HG02678 (cell line): ENCODE data around the gene C16orf95.

Experiments
- ATAC-seq: cut with Tn5 transposase; IDR thresholded peaks from one replicate; pipeline ENCODE4 v1.9.1; 2021; ENCODE audit warnings: mild to moderate bottlenecking, moderate library complexity; ENCODE audit not compliant: unreplicated experiment

Gene C16orf95

DNA sequence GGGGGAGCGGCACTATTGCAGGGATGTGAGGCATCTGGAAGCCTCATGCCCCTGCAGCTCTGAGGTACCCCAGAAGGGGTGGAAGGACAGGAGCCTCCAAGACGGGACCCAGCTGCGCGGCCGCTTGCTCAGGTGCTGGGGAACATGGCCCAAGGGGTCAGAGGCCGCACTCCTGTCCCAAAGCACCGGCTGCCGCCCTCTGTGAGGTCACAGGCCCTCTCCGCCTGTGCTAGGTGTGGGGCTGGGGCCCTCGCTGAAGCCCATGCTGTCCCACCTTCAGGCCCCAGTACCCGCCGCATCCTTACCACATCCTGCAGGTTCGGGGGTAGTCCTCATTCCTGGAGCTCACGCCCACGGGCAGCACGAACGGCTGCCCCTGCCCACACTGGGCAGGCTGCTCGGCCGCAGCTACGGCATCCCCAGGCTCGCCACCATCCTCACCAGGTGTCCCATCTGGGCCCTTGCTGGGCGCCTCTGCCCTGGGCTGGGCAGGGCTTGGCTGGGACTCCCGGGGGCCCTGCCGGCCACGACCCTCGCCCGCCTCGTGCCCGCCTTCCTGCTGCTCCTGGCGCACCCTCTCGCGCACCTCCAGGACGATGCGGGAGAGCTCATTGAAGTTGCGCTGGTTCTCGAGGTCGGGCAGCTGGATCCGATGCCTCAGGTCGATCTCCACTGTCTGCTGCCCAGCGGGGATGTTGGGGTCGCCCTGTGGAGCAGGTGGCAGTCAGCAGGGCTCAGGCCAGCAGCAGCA, 16.6 kb upstream of the C16orf95 start:
- ATAC-seq = no peak

DNA sequence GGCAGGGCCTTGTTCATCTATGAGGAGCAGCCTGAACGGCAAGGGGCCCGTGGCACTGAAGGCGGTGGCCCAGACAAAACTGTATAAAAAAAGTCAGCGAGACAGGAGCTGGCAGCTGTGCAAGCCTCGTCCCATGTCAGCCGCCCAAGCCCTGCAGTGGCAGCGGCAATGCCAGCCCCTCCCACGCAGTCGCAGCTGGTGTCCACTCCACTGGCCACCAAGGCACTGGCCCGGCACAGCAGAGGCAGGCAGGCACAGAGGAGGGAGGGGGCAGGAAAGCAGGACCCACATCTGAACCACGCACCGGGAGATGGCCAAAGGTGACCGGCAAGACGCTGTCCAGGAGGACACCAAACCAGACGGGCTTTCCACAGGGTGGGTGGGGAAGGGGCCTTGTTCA, 15.9 kb upstream of the C16orf95 start:
- ATAC-seq = no peak

GRCh38 chr16:87332150-87332549, 15.0 kb upstream of the C16orf95 start:
- ATAC-seq = no peak

- no peak for ATAC-seq
Measured at GRCh38 chr16:87331241-87331801, 14.1 kb upstream of the C16orf95 start.

- no peak for ATAC-seq
Measured at GRCh38 chr16:87330646-87331045, 13.5 kb upstream of the C16orf95 start.

GRCh38 chr16:87330257-87330624, 13.0 kb upstream of the C16orf95 start:
- no peak for ATAC-seq

DNA sequence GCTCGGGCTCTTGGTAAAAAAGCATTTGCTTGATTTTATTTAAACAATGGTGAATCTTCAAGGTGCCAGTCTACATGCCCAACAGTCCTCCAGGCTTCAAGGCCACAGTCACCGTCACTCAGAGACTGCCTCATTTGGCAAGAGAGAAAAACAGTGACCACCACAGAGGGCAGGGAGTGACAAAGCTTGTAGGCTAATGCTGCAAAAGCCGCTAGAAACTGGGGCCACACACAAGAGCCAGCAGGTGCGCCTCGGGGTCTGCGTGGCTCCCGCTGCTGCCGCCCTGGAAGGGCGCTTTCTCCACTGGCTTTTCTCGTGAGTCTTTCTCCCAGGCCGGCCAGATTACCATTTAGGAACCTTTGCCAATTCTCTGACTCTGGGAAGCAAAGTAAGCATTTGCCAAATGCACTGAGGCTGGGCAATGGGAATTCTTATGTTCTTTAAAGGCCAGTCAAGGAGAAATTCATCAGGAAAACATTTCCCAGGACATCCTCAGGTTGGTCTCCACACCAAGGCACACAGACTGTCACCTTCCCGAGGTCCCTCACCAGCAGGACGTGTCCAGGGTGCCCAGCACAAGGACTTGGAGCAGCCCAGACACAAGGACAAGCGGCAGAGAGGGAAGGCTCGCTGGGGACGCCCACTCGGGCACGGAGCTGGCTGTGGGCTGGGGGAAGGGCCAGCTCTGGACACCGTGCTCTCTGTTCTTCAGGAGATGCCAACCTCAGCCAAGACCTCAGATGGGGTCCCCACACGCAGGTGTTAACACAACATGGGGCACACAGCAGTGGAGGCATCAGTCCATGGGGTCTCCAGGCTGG, 12.5 kb upstream of the C16orf95 start:
- no peak for ATAC-seq

- no peak for ATAC-seq
Measured at GRCh38 chr16:87328846-87329245, 11.7 kb upstream of the C16orf95 start.

DNA sequence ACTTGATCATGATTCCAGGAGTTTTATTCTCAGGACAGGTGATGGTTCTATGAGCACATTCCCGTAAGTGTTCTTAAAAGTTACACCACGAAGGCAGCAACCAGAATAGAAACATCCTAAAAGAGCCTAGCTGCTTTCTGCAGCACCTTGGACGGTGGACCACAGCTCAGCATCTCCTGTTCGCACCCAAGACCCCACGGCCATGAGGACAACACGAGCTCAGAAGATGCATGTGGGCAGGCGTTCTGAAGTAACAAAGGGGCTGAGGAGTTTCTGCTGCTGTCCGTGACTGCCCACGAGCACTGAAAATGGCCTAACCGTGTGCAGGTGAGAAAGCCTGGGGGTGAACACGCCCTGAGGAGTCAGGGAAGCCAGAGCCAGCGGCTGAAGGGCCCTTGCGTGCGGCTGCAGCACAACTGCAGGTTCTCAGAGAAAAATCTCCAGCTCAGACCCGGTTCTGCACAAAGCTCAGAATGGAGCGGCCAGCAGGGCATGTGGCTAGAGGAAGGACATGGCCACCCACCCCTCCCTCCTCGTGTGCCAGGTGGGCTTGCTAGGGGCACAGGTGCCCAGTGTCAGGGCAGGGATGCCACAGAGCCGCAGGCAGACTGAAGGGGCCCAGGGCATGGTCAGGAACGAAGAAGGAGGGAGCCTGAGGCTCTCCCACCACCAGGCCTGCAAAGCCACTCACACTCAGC, 10.8 kb upstream of the C16orf95 start:
- ATAC-seq = no peak

- ATAC-seq = no peak
Measured at GRCh38 chr16:87326151-87326571, 9.0 kb upstream of the C16orf95 start.

GRCh38 chr16:87325423-87325858, 8.2 kb upstream of the C16orf95 start:
- no peak for ATAC-seq

DNA sequence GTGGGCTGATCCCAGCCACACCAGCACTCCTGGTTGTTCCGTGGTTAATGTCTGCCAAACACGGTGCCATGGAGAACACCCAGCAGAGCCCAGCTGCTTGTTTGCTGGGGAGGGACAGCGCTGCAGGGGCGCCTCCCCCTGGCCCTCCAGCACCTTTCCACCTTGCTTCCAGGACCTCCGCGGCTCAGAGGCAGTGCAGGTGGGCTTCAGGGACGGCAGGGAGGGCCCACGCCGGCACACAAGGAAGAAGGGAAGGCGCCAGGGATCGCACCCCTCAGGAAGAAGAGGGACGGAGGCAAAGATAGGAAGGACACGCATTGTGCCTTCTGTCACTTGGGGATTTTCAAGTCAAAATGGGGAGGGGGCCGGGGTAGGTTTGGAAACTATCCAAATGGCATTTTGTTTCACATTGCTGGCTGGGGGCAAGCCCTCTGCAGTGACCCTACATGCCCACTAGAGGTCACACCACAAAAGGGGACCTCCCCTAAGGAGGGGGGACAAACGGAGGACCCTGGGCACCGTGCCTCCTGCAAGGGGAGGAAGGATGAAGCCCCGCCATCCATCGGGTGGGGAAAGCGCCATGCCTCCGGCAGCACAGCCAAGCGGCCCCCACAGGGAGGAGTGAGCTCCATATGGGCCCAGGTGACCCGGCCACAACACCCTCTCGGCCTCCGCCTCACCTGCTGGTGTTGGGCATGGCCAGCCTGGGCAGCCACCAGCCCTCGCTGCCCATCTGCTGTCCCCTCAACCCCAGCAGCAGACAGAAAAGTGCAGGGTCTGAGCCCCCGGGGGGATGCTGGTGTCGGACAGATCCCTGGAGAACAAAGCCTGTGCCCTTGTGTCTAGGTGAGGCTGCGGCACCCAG, 7.5 kb upstream of the C16orf95 start:
- no peak for ATAC-seq

GRCh38 chr16:87323727-87324410, 6.7 kb upstream of the C16orf95 start:
- no peak for ATAC-seq

GRCh38 chr16:87322833-87323726, 5.9 kb upstream of the C16orf95 start:
- ATAC-seq = no peak

DNA sequence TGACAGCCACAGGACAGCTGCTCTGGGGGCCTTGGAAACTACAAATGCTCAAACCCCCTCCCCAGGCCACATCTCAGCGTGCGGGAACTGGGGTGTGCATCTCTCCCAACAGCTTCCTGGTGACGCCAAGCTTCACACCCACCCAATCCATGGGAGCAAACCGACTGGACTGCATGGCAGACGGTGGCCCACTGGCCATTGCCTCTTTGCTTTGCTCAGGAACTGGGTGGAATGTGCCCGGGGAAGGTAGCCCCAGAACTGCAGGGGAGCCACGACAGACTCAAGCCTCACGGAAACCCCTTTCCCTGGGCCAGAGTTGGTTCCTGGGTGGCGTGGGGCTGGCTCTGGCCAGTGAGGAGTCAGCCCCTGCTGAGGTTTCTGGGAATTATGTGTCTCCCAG, 5.2 kb upstream of the C16orf95 start:
- ATAC-seq = no peak

- no peak for ATAC-seq
Measured at GRCh38 chr16:87321336-87322107, 4.3 kb upstream of the C16orf95 start.

- ATAC-seq = no peak
Measured at GRCh38 chr16:87320510-87321227, 3.5 kb upstream of the C16orf95 start.
